GM18498 (cell line): ENCODE measurements around the gene LSM5.
"Not testable (repeated sequence)": the region's sequence is repeated elsewhere in the genome, so short reads cannot be mapped to it uniquely, and the experiment has no call there.

Experiments
- ATAC-seq: cut with Tn5 transposase; IDR thresholded peaks from one replicate; pipeline ENCODE4 v1.9.1; 2021; ENCODE audit warnings: mild to moderate bottlenecking, moderate library complexity; ENCODE audit not compliant: unreplicated experiment

Gene LSM5

DNA sequence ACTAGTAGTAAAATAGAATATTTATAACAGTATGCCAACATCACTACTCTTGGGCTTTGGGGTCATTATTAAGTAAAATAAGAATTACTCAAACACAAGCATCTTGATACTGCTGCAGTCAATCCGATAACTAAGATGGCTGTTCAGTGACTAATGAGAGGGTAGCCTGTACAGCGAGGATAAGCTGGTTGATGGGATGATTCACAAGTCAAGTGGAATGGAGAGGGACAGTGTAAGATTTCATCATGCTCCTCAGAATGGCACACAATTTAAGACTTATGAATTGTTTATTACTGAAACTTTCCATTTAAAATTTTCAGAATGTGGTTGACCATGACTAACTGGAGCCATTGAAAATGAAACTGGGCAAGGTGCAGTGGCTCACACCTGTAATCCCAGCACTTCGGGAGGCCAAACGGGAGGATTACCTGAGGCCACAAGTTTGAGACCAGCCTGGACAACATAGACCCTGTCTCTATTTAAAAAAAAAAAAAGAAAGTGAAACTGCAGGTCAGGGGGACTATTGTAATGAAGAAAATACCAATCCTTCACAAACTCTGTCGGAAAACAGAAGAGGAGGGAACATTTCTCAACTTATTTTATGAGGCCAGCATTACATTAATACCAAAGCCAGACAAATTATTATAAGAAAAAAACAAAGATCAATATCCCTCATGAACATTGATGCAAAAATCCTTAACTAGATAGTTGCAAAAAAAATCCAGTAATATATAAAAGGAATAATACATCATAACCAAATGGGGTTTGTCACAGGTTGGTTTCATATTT, 16.3 kb upstream of the LSM5 start:
- peak; percentile 65 for ATAC-seq

DNA sequence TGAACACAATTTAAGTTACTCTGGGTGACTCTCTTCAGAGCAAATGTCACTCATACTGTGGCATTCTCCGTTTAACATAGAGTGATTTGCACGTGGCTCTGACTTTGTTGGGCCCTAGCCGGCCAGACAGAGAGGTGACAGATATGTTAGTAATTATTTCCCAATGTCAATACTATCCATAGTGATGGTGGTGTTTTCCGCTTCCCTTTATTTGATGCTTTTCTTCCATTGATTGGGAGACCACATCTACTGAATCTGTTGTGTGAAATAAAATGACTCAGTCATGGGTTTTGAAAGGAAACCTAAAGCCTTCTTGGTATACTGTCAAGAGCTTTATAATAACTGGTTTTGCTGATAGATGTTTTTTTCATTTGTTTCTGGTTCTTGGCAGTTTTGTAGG, 12.5 kb upstream of the LSM5 start:
- ATAC-seq, result no peak

GRCh38 chr7:32501522-32501921, 11.3 kb upstream of the LSM5 start:
- no peak for ATAC-seq

DNA sequence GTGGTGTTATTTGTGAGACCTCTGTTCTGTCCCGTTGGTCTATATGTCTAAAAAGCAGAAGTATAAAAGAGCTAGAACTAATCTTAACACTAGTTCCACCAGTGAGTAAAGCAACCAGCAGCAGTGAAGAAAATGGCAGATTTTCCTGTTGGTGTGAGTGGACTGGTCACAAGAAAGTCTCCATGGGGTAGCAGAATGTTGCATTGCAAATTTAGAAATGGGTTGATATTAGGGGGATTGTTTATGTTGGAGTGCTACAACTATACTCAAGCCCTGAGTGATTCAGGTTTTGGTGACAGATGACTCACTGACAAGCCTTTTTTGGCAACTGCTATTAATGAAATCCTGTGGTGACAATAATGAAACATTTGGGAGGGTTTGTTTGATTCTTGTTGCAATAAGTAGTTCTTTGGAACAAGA, 10.8 kb upstream of the LSM5 start:
- peak; percentile 73 for ATAC-seq

DNA sequence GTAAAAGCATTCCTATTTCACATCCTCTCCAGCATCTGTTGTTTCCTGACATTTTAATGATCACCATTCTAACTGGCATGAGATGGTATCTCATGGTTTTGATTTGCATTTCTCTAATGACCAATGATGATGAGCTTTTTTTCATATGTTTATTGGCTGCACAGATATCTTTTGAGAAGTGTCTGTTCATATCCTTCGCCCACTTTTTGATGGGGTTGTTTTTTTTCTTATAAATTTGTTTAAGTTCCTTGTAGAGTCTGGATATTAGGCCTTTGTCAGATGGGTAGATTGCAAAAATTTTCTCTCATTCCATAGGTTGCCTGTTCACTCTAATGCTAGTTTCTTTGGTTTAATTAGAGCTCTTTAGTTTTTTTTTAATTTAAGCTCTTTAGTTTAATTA, 10.0 kb upstream of the LSM5 start:
- not testable (repeated sequence) for ATAC-seq

GRCh38 chr7:32499755-32500154, 9.6 kb upstream of the LSM5 start:
- not testable (repeated sequence) for ATAC-seq

DNA sequence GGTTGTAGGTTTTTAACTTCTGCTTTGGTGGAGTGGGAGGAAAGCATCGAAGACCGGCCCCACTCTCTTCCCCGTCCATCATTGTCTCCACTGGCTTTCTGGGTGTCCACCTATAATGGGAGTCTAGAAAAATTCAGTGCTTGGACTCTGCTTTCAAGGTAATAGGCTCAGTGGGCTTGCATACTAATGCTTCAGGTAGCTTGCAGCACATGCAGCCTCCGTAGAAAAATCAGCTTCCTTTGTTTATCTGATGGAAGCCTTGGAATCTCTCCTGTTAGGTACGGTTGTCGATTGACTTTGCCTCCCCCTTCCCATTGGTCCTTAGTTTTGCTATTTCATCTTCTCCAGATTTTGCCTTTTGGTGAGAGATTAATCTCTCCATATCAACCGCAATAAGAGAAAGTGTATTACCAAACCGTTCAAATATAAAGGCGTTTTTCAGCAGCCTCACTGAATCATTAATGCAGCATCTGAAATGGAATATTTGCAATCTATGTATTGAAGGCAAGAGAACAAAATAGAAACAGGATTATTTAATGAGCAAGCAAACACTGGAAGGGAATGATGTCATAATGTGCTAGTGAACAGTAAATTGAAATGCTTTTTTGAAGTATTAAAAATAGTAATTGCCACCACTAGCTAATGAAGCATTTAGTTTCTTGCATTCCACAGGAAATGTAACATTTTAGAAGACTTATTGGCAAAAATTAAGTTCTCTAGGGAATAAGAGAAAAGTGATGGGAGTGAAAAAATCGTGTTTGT, 6.1 kb upstream of the LSM5 start:
- no peak for ATAC-seq

DNA sequence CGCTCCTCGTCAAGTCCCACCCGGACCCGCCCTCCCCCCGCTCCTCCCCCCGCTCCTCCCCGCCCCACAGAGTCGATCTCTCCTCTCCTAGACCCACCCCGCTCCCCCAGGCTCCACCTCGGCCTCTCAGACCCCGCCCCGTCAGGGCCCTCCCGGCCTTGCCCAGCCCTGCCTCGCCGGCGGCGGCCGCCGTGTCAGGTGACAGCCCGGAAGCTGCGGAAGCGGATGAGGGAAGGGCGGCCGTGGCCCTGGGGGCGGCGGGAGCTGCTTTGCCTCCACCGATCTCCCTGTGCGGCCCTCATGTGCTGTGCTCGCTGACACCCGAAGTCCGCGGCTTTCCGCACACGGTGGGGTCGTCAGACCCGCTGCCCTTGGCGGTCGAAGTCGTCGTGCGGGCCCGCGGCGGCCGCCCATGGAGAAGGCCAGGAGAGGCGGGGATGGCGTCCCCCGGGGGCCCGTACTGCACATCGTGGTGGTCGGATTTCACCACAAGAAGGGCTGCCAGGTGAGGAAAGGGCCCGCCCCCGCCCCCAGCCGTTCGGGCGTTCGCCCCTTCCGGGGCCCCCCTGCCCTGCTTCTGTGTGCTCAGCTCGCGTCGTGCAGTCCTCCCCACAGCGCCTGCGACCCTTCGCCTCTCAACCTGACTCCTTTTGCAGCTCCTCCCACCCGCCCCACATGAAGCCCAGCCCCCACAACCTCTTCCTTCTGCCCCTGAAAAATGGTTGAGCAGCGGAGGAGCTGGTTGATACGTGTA, 5.3 kb upstream of the LSM5 start, which contains the start of gene AVL9:
Gene AVL9 (plus strand): TSS at position 192 of the 754 bp plus-strand sequence. CDS start 221 bp downstream, at position 413.
- peak; percentile 96 for ATAC-seq

- peak; percentile 14 for ATAC-seq
Measured at GRCh38 chr7:32494946-32495297, 4.7 kb upstream of the LSM5 start.

DNA sequence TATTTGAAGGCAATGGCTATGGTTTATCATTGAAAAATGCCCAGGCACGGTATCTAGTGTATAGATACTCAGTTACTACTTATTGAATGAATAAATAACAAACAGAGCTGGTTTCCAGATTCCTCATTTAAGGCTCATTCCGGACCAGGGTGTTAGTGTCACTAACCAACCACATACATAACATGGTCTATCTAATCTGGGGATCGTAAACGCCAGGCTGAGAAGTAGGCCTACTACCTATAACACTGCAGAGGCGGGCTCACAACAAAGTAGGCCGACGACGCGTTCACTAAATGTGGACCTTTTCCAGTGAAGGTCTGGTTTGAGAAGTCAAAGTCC, 423 bp downstream of the LSM5 start:
- no peak for ATAC-seq

DNA sequence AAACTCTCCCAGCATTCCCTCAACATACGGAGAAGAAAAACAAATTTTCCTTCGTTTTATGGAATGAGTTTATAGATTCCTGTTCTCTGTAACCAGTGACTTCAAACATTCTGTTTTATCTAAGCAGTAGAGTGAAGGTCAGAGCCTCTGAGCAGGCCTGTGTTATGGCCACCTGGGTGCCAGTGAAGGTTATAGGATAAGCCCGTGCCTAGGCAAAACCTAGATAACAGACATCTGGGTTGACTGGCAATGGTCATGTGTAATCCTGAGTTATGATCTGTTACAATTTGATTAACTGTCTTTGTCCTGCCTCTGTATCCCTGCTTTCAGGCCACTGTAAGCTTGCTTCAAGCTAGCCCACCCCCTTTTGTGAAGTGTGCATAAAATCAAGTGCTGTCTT, 8.3 kb downstream of the LSM5 start:
- ATAC-seq, result no peak

DNA sequence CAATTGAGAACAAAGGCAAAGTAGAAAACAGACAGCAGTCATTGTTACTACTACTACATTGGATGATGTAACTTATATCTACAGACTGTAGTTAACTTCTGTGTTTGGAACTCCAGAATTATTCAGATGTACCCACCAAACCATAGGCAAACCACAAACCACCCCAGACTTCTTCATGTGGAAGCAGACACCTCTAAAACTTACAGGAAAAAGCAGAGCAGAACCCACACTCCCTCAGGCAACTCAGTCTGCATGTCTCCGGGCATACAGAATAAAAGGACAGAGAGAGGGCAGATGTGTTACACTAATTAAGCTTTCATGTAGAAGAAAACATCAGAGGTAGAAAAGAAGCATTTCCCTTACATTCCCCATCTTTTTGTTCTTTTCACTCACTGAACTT, 9.0 kb downstream of the LSM5 start:
- ATAC-seq, result no peak

DNA sequence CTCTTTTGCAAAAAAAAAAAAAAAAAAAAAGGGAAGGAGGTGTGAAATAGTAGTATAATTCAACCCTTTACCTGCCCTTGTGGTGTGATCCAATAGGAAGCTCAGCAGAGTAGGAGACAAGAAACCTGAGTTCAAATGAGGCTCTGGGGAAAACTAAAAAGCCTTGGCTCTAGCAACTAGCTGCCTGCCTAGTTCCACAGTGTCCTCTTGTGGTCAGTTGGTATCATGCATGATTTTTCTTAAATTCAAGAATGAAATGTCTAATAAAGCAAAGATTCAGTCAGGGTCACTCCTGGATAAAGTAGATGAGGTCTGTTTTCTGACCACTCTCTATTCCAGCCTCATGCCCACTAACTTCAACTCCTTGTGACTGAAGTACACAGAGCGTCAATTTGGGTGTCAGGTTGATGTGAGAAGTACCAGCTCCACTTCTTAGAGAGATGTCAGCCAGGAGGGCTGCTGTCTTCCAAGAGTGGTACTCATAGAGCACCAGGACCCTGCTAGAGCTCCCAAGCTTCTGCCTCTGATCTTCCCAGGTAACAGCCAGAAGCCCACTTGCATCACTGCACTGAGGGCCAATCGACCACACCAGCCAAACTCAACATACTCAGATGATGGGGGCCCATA, 10.5 kb downstream of the LSM5 start:
- ATAC-seq, result peak; percentile 61

GRCh38 chr7:32477649-32477980, 12.6 kb downstream of the LSM5 start:
- ATAC-seq, result no peak

DNA sequence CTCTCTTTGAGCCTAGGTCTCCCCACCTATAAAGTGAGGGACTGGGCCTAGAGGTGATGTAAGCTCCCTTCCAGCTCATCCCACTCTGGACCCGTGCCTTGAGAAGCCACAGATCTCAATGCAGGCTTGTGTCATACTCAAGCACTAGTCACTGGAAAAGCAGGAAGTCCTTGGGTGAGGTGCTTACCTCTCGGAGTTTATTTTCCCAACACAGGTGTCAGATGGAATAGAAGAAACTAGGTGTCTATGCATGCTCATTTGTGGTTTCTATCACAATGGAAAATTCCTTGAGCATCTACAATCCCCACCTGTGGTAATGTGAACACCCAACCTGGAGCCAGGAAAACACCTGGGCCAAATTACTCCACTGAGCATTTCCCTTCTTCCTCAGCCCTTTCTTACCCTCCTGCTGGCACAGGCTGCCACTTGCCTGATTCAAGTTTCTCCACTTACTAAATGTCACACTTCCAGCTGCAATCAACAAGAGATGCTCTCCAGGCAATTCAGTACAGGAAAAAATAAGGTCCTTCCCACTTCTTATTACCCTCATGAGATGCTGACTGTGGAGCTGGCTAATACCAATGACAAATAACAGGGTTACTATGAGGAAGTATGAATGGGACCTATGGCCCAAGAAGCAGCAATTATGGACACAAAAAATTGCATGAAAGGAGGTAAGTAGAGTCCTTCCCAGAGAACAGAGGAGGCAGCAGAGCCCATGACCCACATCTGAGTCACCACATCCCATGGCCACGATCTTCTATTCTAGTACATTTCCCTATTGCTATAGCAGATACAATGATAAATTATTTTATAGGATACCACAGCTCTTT, 13.1 kb downstream of the LSM5 start:
- no peak for ATAC-seq

DNA sequence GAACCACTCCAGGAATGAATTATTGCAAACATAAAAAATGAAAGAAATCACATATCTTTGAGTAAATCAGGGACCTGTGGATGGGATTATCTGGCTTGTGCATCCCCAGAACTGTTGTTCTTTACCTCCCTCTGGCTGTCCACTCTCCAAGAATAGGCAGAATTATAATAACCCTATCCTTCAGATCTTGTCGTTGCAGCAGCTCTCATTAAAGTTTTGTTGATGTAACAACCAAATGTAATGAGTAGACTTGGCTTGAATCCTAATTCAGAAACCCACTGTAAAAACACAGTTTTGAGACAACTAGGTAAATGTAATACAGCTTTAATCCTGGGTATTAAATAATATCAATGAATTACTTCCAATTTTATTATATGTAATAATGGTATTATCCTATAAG, 16.2 kb downstream of the LSM5 start:
- no peak for ATAC-seq

DNA sequence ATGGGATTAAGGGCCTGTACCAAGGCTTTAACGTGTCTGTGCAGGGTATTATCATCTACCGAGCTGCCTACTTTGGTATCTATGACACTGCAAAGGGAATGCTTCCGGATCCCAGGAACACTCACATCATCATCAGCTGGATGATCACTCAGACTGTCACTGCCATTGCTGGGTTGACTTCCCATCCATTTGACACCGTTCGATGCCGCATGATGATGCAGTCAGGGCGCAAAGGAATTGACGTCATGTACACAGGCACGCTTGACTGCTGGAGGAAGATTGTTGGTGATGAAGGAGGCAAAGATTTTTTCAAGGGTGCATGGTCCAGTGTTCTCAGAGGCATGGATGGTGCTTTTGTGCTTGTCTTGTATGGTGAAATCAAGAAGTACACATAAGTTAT, 18.2 kb downstream of the LSM5 start:
- ATAC-seq, result no peak

GRCh38 chr7:32470871-32471270, 19.3 kb downstream of the LSM5 start:
- no peak for ATAC-seq

GRCh38 chr7:32470004-32470403, 20.2 kb downstream of the LSM5 start:
- ATAC-seq, result not testable (repeated sequence)

DNA sequence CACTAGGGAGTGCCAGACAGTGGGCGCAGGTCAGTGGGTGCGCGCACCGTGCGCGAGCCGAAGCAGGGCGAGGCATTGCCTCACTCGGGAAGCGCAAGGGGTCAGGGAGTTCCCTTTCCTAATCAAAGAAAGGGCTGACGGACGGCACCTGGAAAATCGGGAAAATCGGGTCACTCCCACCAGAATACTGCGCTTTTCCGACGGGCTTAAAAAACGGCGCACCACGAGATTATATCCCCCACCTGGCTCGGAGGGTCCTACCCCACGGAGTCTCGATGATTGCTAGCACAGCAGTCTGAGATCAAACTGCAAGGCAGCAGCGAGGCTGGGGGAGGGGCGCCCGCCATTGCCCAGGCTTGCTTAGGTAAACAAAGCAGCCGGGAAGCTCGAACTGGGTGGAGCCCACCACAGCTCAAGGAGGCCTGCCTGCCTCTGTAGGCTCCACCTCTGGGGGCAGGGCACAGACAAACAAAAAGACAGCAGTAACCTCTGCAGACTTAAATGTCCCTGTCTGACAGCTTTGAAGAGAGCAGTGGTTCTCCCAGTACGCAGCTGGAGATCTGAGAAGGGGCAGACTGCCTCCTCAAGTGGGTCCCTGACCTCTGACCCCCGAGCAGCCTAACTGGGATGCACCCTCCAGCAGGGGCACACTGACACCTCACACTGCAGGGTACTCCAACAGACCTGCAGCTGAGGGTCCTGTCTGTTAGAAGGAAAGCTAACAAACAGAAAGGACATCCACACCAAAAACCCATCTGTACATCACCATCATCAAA, 25.4 kb downstream of the LSM5 start:
- not testable (repeated sequence) for ATAC-seq
